ENCODE results near the gene MAP3K20.
"Not testable (repeated sequence)": the region's sequence is repeated elsewhere in the genome, so short reads cannot be mapped to it uniquely, and the experiment has no call there.

MAP3K20 gene

GRCh38 chr2:173037245-173038120 is 38.2 kb upstream of the MAP3K20 start:
- H3K9me3 ChIP-seq (ENCODE audit: control insufficient read depth, insufficient read depth, low read length), result no peaks in the 10 kb centered on the region
- H3K36me3 ChIP-seq (ENCODE audit: control insufficient read depth, insufficient read depth, low read length), result no peaks in the 10 kb centered on the region
- 0 out of 2 replicates have a peak, but pooled peaks cover 5% of the 10 kb centered on the region for H3K4me1 ChIP-seq (ENCODE audit: control insufficient read depth, insufficient read depth, low read length)
- no peak overlapping the region for H3K27ac ChIP-seq (ENCODE audit: low read depth, low read length)
- no peak overlapping the region for H3K4me3 ChIP-seq (ENCODE audit: low read depth, low read length)
- H3K27me3 ChIP-seq (ENCODE audit: control insufficient read depth, insufficient read depth, low read length), result no peaks in the 10 kb centered on the region
- no peak overlapping the region for H3K9ac ChIP-seq (ENCODE audit: low read depth, low read length)

GRCh38 chr2:173038257-173038656 is 37.4 kb upstream of the MAP3K20 start:
- H3K36me3 ChIP-seq (ENCODE audit: control insufficient read depth, insufficient read depth, low read length); H3K4me3 ChIP-seq (ENCODE audit: low read depth, low read length); H3K27ac ChIP-seq (ENCODE audit: low read depth, low read length); H3K4me1 ChIP-seq (ENCODE audit: control insufficient read depth, insufficient read depth, low read length); H3K27me3 ChIP-seq (ENCODE audit: control insufficient read depth, insufficient read depth, low read length); H3K9me3 ChIP-seq (ENCODE audit: control insufficient read depth, insufficient read depth, low read length); H3K9ac ChIP-seq (ENCODE audit: low read depth, low read length): not testable (repeated sequence)

- Histone ChIP-seq H3K9ac (ENCODE audit: low read depth, low read length) (no peak overlapping the region), H3K4me3 (ENCODE audit: low read depth, low read length) (no peak overlapping the region), H3K4me1 (ENCODE audit: control insufficient read depth, insufficient read depth, low read length) (0 out of 2 replicates have a peak, but pooled peaks cover 5% of the 10 kb centered on the region), H3K9me3 (ENCODE audit: control insufficient read depth, insufficient read depth, low read length) (no peaks in the 10 kb centered on the region), H3K27ac (ENCODE audit: low read depth, low read length) (no peak overlapping the region), H3K36me3 (ENCODE audit: control insufficient read depth, insufficient read depth, low read length) (no peaks in the 10 kb centered on the region), H3K27me3 (ENCODE audit: control insufficient read depth, insufficient read depth, low read length) (no peaks in the 10 kb centered on the region)
Observed at GRCh38 chr2:173040729-173041128, 34.9 kb upstream of the MAP3K20 start.

DNA sequence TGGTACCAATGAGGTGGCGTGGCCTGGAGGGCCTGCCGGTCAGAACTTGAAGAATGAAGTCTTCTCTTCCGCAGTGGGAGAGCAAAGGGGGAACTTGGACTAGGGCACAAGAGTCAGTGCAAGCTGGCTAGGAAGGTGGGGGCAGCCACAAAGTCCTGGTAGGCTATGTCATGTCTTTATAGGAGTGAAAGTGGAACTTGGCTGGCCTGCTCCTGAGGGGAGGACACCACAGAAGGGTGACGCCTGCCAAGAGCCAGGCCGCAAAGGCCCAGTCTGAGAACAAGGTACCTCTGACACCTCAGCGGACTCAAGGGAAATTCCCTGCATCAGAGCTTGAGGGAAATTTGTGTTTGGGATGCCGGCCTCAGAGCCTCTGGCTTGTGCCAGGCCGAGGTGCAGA is 32.2 kb upstream of the MAP3K20 start:
- Histone ChIP-seq H3K4me3 (ENCODE audit: low read depth, low read length) (no peak overlapping the region), H3K9ac (ENCODE audit: low read depth, low read length) (no peak overlapping the region), H3K27ac (ENCODE audit: low read depth, low read length) (no peak overlapping the region), H3K36me3 (ENCODE audit: control insufficient read depth, insufficient read depth, low read length) (no peaks in the 10 kb centered on the region), H3K9me3 (ENCODE audit: control insufficient read depth, insufficient read depth, low read length) (no peaks in the 10 kb centered on the region), H3K27me3 (ENCODE audit: control insufficient read depth, insufficient read depth, low read length) (no peaks in the 10 kb centered on the region), H3K4me1 (ENCODE audit: control insufficient read depth, insufficient read depth, low read length) (no peaks in the 10 kb centered on the region)

- no peak overlapping the region for H3K4me3 ChIP-seq (ENCODE audit: low read depth, low read length)
- no peak overlapping the region for H3K9ac ChIP-seq (ENCODE audit: low read depth, low read length)
- no peaks in the 10 kb centered on the region for H3K9me3 ChIP-seq (ENCODE audit: control insufficient read depth, insufficient read depth, low read length)
- H3K27ac ChIP-seq (ENCODE audit: low read depth, low read length), result no peak overlapping the region
- H3K36me3 ChIP-seq (ENCODE audit: control insufficient read depth, insufficient read depth, low read length), result no peaks in the 10 kb centered on the region
- H3K4me1 ChIP-seq (ENCODE audit: control insufficient read depth, insufficient read depth, low read length), result no peaks in the 10 kb centered on the region
- H3K27me3 ChIP-seq (ENCODE audit: control insufficient read depth, insufficient read depth, low read length), result no peaks in the 10 kb centered on the region
Observed at GRCh38 chr2:173043897-173044519, 31.6 kb upstream of the MAP3K20 start.

DNA sequence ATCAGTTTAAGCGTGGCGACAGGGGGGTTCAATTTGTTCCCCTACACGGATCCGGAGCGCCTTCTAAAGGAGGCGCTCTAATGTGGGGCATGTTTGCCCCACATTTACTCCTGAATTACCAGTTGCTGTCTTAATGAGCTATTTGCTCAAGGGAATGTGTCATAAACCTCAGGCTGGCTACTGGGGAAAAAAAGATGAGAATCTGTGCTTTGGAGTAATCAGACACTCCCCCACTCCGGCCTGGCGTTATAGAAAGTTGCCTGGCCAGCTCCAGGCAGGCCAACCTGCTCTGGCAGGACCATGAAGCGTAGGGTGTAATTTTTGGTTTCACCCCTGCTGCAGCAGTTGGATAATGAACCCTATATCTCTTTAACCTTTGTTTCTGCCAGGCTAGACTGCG is 31.0 kb upstream of the MAP3K20 start:
- Histone ChIP-seq H3K4me3 (ENCODE audit: low read depth, low read length) (no peak overlapping the region), H3K9ac (ENCODE audit: low read depth, low read length) (no peak overlapping the region), H3K4me1 (ENCODE audit: control insufficient read depth, insufficient read depth, low read length) (no peaks in the 10 kb centered on the region), H3K36me3 (ENCODE audit: control insufficient read depth, insufficient read depth, low read length) (no peaks in the 10 kb centered on the region), H3K27me3 (ENCODE audit: control insufficient read depth, insufficient read depth, low read length) (no peaks in the 10 kb centered on the region), H3K9me3 (ENCODE audit: control insufficient read depth, insufficient read depth, low read length) (no peaks in the 10 kb centered on the region), H3K27ac (ENCODE audit: low read depth, low read length) (no peak overlapping the region)

- no peak overlapping the region for H3K9ac ChIP-seq (ENCODE audit: low read depth, low read length)
- no peaks in the 10 kb centered on the region for H3K4me1 ChIP-seq (ENCODE audit: control insufficient read depth, insufficient read depth, low read length)
- no peaks in the 10 kb centered on the region for H3K9me3 ChIP-seq (ENCODE audit: control insufficient read depth, insufficient read depth, low read length)
- no peaks in the 10 kb centered on the region for H3K27me3 ChIP-seq (ENCODE audit: control insufficient read depth, insufficient read depth, low read length)
- no peaks in the 10 kb centered on the region for H3K36me3 ChIP-seq (ENCODE audit: control insufficient read depth, insufficient read depth, low read length)
- no peak overlapping the region for H3K4me3 ChIP-seq (ENCODE audit: low read depth, low read length)
- H3K27ac ChIP-seq (ENCODE audit: low read depth, low read length), result no peak overlapping the region
Observed at GRCh38 chr2:173045181-173045580, 30.5 kb upstream of the MAP3K20 start.

DNA sequence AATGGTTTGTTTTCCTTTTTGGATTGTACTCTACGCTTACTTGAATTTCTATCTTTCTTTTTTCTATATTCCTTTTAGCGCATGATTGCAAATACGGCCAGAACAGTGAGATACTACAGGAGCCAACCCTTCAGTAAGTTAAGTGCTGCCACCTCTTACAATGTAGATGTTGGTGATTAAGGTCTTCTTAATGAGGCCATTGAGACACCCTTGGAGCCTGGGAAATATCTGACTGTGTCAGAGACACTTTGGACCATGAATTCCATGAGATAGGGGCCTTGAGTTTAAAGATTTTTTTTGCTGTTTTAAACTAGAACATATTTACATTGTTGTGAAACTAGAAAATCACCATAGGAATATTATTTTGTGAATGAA is 27.1 kb upstream of the MAP3K20 start:
- Histone ChIP-seq H3K27me3 (ENCODE audit: control insufficient read depth, insufficient read depth, low read length) (no peaks in the 10 kb centered on the region), H3K27ac (ENCODE audit: low read depth, low read length) (no peak overlapping the region), H3K9me3 (ENCODE audit: control insufficient read depth, insufficient read depth, low read length) (no peaks in the 10 kb centered on the region), H3K9ac (ENCODE audit: low read depth, low read length) (no peak overlapping the region), H3K4me1 (ENCODE audit: control insufficient read depth, insufficient read depth, low read length) (0 out of 2 replicates have a peak, but pooled peaks cover 1% of the 10 kb centered on the region), H3K36me3 (ENCODE audit: control insufficient read depth, insufficient read depth, low read length) (no peaks in the 10 kb centered on the region), H3K4me3 (ENCODE audit: low read depth, low read length) (no peak overlapping the region)

DNA sequence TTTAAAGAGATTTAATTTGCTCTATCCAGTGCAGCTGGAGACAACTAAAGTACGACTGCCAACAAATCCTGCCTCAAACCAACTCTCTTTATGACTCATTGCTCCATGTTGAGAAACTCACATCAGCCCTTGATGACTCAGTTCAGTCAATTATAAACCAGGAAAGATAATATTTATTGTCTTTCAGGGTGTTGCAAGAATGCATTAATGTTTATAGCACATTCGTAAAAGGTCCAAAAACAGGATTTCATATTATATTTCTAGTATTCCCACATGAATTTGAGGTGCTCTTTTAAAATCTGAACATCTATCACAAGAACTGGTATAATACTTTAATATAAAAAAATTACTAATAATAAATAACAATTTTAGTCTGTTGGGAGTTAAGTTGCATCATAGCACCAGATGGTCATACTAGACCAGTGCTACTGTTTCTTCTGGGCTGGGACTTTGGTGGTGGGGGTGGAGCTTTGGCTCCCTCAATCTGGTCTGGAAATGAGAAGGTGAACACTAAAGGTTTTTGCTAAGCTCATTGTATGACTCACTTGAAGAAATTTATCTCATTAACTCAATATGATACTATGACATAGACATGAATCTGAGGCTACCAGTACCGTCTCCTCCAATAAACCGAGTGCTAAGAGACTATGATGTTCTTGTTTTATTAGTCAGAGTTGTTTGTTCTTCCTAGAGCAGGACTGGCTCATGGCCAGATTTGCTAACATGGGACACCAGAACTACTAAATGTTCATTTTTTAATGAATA is 26.6 kb upstream of the MAP3K20 start:
- Histone ChIP-seq H3K27me3 (ENCODE audit: control insufficient read depth, insufficient read depth, low read length) (no peaks in the 10 kb centered on the region), H3K9ac (ENCODE audit: low read depth, low read length) (no peak overlapping the region), H3K36me3 (ENCODE audit: control insufficient read depth, insufficient read depth, low read length) (no peaks in the 10 kb centered on the region), H3K27ac (ENCODE audit: low read depth, low read length) (no peak overlapping the region), H3K9me3 (ENCODE audit: control insufficient read depth, insufficient read depth, low read length) (no peaks in the 10 kb centered on the region), H3K4me3 (ENCODE audit: low read depth, low read length) (no peak overlapping the region), H3K4me1 (ENCODE audit: control insufficient read depth, insufficient read depth, low read length) (peaks cover 4% of the 10 kb centered on the region; the same call in 1 of the 2 replicates)

DNA sequence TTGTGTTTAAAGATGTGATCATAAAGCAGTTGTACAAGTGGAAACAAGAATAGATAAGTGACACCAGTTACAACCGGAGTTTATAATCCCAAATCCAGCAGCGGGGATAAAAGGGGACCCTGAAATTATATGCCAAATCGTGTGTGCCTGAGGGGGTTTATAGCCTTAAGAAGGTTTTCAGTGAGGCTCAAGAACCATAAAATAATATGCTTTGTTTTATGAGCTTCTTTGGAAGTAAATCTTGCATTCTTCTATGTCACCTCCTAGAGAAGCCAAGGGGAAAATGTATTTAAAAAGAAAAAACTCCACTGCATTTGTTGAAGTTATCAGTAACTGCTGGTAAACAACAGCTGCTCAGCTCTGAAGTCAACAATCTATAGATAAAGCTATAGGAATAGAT is 25.8 kb upstream of the MAP3K20 start:
- Histone ChIP-seq H3K27ac (ENCODE audit: low read depth, low read length) (no peak overlapping the region), H3K36me3 (ENCODE audit: control insufficient read depth, insufficient read depth, low read length) (no peaks in the 10 kb centered on the region), H3K9ac (ENCODE audit: low read depth, low read length) (no peak overlapping the region), H3K9me3 (ENCODE audit: control insufficient read depth, insufficient read depth, low read length) (no peaks in the 10 kb centered on the region), H3K4me3 (ENCODE audit: low read depth, low read length) (no peak overlapping the region), H3K27me3 (ENCODE audit: control insufficient read depth, insufficient read depth, low read length) (no peaks in the 10 kb centered on the region), H3K4me1 (ENCODE audit: control insufficient read depth, insufficient read depth, low read length) (peaks cover 4% of the 10 kb centered on the region; the same call in 1 of the 2 replicates)

GRCh38 chr2:173050684-173051083 is 25.0 kb upstream of the MAP3K20 start:
- no peak overlapping the region for H3K9ac ChIP-seq (ENCODE audit: low read depth, low read length)
- no peaks in the 10 kb centered on the region for H3K27me3 ChIP-seq (ENCODE audit: control insufficient read depth, insufficient read depth, low read length)
- H3K9me3 ChIP-seq (ENCODE audit: control insufficient read depth, insufficient read depth, low read length), result no peaks in the 10 kb centered on the region
- H3K27ac ChIP-seq (ENCODE audit: low read depth, low read length), result no peak overlapping the region
- no peaks in the 10 kb centered on the region for H3K36me3 ChIP-seq (ENCODE audit: control insufficient read depth, insufficient read depth, low read length)
- H3K4me1 ChIP-seq (ENCODE audit: control insufficient read depth, insufficient read depth, low read length), result peaks cover 4% of the 10 kb centered on the region; the same call in 1 of the 2 replicates
- H3K4me3 ChIP-seq (ENCODE audit: low read depth, low read length), result no peak overlapping the region
